HG02884 (cell line): Measurements from ENCODE around the gene FBLIM1.

Experiments
- ATAC-seq: cut with Tn5 transposase; IDR thresholded peaks from one replicate; pipeline ENCODE4 v1.9.1; 2021; ENCODE audit warnings: mild to moderate bottlenecking, moderate library complexity; ENCODE audit not compliant: unreplicated experiment

The FBLIM1 gene

GRCh38 chr1:15730936-15731335, 27.7 kb upstream of the FBLIM1 start:
- ATAC-seq, result no peak

GRCh38 chr1:15731735-15732685, 26.6 kb upstream of the FBLIM1 start:
- ATAC-seq, result no peak

- ATAC-seq, result no peak
Observed at GRCh38 chr1:15732686-15733081, 25.9 kb upstream of the FBLIM1 start.

GRCh38 chr1:15733218-15733725, 25.3 kb upstream of the FBLIM1 start:
- no peak for ATAC-seq

- no peak for ATAC-seq
Observed at GRCh38 chr1:15733726-15734226, 24.8 kb upstream of the FBLIM1 start.

GRCh38 chr1:15734296-15734695, 24.3 kb upstream of the FBLIM1 start:
- ATAC-seq, result no peak

- no peak for ATAC-seq
Observed at GRCh38 chr1:15734901-15735300, 23.7 kb upstream of the FBLIM1 start.

- no peak for ATAC-seq
Observed at GRCh38 chr1:15735304-15736037, 23.1 kb upstream of the FBLIM1 start.

GRCh38 chr1:15736038-15736891, 22.3 kb upstream of the FBLIM1 start, which contains the start of gene SLC25A34:
Gene SLC25A34, plus strand, starts transcription at chr1:15736258. Its CDS starts 228 bp downstream, at chr1:15736486.
- no peak for ATAC-seq

GRCh38 chr1:15736892-15737261, 21.7 kb upstream of the FBLIM1 start:
- ATAC-seq, result no peak

GRCh38 chr1:15737324-15738319, 21.0 kb upstream of the FBLIM1 start:
- no peak for ATAC-seq

- ATAC-seq, result no peak
Observed at GRCh38 chr1:15738416-15739113, 20.0 kb upstream of the FBLIM1 start.

- no peak for ATAC-seq
Observed at GRCh38 chr1:15739259-15739658, 19.3 kb upstream of the FBLIM1 start.

- no peak for ATAC-seq
Observed at GRCh38 chr1:15739745-15740144, 18.9 kb upstream of the FBLIM1 start.

- no peak for ATAC-seq
Observed at GRCh38 chr1:15740924-15741850, 17.4 kb upstream of the FBLIM1 start.

- no peak for ATAC-seq
Observed at GRCh38 chr1:15742339-15742801, 16.2 kb upstream of the FBLIM1 start, which contains the start of gene TMEM82. Gene TMEM82, plus strand, starts transcription at chr1:15742499. Its CDS starts 61 bp downstream, at chr1:15742560.

- no peak for ATAC-seq
Observed at GRCh38 chr1:15744122-15744679, 14.4 kb upstream of the FBLIM1 start.
